H1 (cell line): ENCODE data around the gene LRRC55.

Experiments used
- CREB1 ChIP-seq: IDR thresholded peaks from 2 replicates; pipeline ENCODE4 v1.6.1; 2012; ENCODE audit warnings: inconsistent platforms
- CTCF ChIP-seq, 3 experiments: IDR thresholded peaks; 1 replicate in 2 of 3; 2 replicates in 1 of 3; pipeline versions ENCODE4 v1.5.1 to v1.6.1; 2011; ENCODE audit warnings: low read length in 3 of 3, mild to moderate bottlenecking in 3 of 3, inconsistent platforms in 2 of 3, low read depth in 1 of 3, moderate library complexity in 1 of 3; ENCODE audit not compliant: insufficient read depth in 1 of 3; ENCODE audit errors: control extremely low read depth in 1 of 3
- MAX ChIP-seq: IDR thresholded peaks from 2 replicates; pipeline ENCODE4 v1.6.1; 2012; ENCODE audit warnings: inconsistent platforms

GRCh38 chr11:57202281-57202680 is 20.5 kb downstream of the LRRC55 start:
- TF ChIP-seq CTCF (IDR thresholded peaks at IDR 0.05; ENCODE audit: control extremely low read depth in 1 of 3, insufficient read depth in 1 of 3, low read depth in 1 of 3, low read length in 3 of 3) (no peak), CREB1 (no peak), MAX (no peak)
